DND-41 (cell line): Measurements from ENCODE around the gene MRPS7.

Source experiments
- CTCF ChIP-seq: IDR thresholded peaks from 2 replicates; pipeline ENCODE4 v1.5.1; 2012; ENCODE audit warnings: borderline replicate concordance, low read length, moderate library complexity, mild to moderate bottlenecking; ENCODE audit not compliant: poor library complexity, severe bottlenecking; ENCODE audit errors: extremely low read depth
- EZH2 ChIP-seq: IDR thresholded peaks from 3 replicates; pipeline ENCODE4 v1.6.1; 2012; ENCODE audit warnings: borderline replicate concordance, low read depth, mild to moderate bottlenecking, moderate library complexity, low read length, inconsistent platforms; ENCODE audit not compliant: severe bottlenecking

DNA sequence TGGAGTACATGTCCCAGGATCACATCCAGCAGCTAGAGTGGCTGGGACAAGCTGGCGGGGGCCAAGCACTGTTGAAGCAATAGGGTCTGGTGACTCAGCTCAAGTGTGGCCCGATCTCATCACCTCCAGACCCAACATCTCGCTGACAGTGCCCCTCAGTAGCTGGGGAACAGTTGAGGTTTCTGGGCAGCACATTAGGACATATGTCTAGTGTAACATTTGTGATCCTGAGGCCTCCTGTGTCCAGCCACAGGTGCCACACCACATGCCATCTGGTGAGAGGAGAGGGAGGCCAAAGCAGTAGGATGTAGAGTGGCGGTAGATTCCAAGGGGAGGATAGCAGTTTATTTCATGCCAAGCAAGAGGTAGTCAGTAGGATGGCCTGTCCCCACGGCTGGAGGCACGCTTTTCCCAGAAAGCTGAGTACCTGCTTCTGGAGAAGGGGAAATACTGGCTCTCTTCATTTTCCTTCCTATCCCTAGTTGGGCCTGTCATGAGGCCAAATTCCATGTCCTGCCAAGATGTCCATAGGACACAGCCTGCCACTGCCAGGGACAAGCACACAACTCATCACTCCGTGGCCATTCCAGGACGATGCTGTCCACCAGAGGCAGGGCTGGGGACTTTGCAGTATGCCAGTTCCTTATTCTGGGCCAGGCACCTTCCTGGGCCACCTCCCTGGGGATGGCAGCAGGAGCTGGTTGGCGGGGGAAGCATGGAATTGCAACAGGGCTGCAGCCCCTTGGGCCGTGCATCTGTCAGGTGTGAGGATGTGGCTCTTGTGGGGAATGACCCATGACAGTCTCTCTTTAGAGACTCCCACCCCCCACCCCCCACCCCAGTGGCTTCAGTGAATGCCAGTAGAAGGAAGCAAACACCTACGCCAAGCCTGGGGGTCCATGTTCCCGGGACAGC lies 24.3 kb upstream of the MRPS7 start:
- TF ChIP-seq EZH2 (no peak), CTCF (no peak)
